GM19035 (cell line): ENCODE data around the gene MYDGF.
"Not testable (repeated sequence)": the region's sequence is repeated elsewhere in the genome, so short reads cannot be mapped to it uniquely, and the experiment has no call there.

Experiments used
- ATAC-seq: cut with Tn5 transposase; IDR thresholded peaks from one replicate; pipeline ENCODE4 v1.9.1; 2021; ENCODE audit not compliant: unreplicated experiment

Gene MYDGF

DNA sequence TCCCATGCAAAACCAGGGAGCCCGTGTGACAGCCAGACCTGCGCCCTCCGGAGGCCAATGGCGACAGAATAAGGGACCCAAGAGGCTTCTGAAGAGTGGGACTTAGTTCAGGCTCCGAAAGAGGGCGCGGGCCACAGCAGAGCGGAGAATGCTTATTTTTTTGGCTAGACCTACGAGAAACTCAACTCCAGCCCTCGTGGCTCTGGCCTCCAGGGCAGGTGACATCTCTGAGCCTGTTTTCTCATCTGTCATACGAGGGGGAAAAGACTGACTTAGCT, 30.5 kb upstream of the MYDGF start:
- no peak for ATAC-seq

DNA sequence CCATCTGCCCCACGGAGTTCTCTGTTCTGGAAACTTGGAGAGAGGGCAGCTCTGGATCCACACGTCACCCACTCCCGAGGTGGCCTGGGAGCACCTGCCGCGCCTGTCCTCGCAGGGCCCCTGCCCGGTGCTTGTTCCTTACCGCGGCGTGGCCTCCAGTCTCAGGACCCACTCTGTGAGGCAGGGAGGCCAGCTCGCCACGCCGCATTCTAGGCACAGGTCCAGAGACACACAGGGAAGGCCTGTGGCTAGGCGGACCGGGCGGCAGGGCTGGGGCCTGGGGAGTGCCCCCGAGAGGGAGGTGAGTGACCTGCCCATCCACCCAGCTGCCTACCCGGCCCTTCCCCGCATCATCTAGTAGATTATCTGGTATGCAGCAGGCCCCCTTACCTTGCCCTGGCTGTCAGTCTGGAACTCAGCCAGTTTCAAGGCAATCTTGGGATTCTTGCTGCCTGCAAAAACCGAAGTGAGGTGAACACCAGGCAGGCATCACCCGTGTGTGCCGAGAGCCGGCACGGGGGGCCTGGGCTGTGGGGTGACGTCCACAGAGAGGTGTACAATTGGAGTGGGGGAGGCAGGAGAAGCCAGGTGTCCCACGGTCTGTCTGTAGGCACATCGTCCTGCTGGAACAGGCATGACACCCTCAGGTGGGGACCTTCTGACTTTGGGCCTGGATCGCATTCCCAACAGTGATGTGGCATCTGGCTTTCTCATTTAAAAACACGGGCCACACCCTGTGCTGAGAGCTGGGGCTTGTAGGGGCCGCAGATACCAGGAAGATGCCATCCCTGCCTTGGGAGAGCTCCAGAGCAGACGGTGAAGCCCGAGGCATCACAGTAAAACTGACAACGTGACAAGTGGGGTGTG, 29.9 kb upstream of the MYDGF start:
- ATAC-seq: no peak

DNA sequence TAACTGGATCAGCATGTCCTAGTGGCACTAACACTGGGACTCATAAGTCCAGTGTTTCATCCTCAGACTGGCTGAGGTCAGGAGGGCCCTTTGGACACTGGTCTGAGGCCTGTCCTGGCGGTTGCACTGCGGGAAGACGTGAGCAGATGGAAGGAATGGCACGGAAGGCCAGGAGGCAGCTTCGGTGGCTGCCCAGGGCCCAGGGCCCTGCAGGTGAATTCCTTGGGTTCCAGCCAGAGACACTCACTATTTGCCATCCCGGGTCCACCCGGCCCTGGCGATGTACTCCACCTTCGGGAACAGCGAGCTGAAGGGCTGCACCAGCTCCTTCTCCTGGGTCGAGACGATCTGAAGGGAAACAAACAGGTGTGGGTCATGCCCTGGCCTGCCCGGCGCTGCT, 27.2 kb upstream of the MYDGF start:
- ATAC-seq: no peak

DNA sequence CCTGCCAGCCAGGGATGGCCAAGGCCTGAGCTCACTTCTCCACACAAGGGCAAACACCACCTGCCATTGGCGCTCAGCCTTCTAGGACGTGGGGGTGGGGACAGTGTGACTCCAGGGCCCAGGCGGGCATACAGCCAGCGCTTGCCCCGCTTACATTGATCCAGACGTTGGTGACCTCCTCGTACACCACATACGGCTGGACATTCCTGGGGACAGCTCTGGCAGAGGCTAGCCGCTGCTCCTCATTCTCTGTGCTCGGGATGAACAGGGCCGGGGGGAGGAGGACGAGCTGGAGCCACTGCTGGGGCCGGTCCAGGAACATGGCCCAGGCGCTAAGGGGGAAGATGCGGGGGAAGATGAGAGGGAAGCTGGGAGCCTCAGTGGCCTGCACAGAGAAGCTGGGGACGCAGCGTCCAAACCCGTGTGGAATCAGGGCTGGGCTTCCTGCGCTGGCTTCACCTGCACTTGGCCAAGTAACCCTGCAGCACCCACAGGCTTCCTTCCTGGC, 25.1 kb upstream of the MYDGF start:
- ATAC-seq: no peak

DNA sequence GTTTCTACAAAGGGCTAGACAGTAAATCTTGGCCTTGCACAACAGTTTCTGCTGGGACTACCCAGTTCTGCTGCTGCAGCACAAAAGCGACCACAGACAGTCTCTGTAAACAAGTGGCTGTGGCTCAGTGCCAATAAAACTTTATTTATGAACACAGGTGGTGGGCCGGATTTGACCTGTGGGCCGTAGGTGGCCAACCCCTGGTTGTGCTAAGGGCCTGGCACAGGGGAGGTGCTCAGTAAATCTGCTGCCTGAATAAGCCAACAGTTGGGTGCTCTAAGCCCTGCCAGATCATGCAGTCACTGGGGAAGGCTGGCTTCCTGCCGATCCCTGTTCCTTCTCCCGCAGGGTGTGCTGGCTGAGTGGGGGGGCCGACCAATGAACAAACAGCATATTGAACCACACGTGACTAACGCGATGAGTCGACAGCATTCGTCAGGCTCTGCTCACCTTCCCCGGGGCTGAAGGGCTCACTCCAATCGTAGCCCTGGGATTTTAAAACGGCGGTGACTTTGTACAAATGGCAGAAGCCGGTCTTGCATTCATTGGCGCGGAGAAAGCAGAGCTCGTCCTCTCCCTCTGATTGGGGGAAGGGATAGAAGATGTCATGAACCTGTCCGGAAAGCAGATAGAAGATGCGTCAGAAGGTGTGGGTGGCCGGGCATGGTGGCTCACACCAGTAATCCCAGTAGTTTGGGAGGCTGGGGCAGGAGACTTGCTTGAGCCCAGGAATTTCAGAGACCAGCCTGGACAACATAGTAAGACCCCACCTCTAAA, 24.3 kb upstream of the MYDGF start:
- ATAC-seq: no peak

DNA sequence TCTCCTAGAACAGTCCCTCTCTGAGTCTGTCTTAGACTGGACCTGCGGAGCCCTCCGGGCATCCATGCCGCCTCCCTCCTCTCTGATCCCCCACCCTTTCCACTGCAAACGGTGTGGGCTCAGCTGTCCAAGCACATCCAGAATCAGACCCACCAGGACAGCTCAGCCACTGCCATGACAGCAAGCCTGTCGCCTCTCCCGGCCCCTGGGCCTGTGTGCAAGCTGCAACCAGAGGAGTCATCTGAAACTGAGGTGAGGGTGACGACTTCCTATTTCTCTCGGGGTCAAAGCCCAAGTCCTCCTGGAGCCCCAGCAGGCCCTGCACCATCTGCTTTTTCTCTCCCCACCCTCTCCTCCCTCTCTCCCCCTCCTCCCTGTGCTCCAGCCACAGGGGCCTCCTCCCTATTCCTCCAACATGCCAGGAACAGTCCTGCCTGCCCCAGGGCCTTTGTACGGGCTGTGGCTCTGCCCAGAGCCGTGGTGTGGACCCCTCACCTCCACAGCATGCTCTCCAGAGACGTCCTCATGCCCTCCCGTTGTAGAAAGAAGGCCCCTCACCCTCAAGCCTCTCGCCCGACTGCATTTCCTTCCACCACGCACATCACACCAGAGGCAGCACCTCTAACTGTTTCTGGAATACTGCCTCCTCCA, 23.5 kb upstream of the MYDGF start:
- ATAC-seq: no peak

DNA sequence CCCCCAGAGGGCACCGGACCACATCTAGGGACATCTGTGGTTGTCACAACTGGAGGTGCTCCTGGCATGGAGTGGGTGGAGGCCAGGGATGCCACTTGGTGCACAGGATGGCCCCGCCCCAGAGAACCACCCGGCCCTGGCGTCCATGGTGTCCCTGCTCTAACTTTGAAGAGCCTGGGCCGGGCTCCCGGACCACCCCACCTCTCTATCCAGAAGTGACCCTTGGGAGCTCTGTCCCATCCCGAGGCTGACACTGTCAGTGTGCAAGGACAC, 22.9 kb upstream of the MYDGF start:
- no peak for ATAC-seq

DNA sequence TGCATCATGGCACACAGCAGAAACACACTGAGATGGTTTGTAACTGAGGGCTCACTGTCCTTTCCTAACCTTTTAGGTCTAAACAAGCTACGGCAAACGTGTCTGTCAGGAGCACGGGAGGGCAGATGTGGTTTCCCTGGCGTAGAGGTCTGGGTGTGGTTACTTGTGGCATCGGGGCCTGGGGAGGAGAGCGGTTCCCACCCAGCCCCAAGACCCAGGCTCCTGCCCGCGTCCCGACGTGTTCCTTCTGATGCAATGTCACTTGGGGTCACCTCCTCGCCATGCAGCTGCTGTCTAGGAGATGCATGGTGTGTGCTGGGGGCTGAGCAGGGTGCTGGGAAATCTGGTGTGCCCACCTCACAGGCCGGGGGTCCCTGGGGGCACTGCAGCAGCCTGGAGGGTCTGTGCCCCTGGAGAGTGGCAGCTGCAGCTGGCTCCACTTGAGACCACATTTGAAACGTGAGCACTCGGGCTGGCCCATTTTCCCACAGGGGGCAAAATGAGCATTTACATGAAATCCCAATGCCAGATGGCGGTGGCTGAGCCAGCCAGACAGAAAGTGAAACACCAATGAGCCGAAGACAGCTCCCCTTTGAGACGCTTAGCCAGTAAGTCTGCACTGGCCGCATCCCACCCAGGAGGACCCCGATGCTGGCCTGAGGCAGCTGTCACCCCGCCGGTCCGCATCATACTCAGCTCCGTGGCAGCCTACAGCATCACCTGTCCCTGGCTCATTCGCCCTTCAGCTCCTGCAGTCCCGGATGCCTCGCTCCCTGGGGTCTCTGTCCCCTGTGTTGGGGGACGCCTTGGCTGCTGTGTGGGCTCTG, 22.3 kb upstream of the MYDGF start:
- no peak for ATAC-seq

DNA sequence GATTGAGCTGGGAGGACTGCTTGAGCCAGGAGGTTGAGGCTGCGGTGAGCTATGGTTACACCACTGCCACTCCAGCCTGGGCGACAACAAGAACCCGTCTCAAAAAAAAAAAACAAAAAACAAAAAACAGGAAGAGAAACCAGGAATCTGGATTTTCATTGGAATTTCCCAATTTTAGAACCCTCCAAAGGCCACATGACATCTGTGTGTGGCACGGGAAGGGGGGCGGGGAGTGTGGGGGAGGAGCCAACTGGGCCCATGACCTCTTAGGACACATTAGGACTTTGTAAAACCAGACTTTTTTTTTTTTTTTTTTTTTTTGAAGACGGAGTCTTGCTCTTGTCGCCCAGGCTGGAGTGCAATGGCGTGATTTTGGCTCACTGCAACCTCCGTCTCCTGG, 21.2 kb upstream of the MYDGF start:
- no peak for ATAC-seq

DNA sequence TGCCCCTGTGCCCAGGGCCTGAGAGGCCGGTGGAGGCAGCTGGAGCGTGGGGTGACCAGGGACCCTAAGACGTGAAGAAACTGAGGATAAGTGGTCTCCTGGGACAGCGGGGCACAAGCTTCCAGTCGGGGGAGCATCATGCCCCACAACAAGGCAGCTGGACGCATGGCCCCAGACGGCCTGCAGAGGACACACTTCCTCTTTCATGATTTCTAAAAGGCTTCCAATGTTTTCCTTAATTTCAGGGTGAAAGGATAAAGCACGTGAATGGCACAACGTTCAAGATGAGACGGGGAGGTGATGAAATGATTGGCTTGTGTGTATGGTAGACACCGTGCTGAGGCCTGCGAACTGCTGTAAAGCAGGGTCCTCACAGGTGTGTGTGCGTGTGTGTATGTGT, 20.2 kb upstream of the MYDGF start:
- no peak for ATAC-seq

DNA sequence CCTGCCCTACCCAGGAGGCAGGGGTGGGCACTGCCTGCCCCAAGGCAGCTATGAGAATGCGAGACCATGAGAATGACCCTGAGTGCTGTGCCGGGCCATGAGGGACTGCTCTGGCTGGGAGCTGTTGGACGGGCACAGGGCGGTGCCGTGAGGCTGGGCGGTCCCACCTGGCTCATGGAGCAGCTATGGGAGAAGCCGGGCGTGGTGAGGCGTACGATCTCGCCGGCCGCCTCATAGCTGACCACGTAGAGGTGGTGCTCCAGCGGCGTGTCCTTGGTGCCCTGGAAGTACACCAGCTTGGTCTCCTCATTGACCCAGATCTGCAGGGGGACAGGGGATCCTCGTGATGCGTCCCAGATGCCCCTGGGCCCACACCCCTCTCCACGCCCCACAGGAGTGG, 19.3 kb upstream of the MYDGF start:
- ATAC-seq: no peak

DNA sequence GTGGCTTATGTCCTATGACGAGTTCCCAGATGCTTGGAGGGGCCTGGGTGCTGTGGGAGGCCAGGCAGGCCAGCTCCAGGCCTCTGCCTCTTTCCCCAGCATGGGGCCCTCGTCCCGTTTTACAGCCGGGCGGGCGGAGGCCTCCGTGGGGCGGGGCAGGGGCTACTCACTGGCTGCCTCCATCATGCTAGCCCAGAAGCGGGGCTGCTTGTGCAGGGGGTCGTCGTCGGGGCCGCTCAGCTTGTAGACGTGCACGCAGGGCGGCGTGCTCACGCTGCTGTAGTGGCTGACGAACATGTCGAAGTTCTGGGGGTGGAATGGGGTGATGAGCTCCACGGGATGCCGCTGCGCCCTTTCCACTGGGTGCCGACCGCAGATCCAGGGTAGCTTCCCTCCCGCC, 18.4 kb upstream of the MYDGF start:
- ATAC-seq: no peak

DNA sequence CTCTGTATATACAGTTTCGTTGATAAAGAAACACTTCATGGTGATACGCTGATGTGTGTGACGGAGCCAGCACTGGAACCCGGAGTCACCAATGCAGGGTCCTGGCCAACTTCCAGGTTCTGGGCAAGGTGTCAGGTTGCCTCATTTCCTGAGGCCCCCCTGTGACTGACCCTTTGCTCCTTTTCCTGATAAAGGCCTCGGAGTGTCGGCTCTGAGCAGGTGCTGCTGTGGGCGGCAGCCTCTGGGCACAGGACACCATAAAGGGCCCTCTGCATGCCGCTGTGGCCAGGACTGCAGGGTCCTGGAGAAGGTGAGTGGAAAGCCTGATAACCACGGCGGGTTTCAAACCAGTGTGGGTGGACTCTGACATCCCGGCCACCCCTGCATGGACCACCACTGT, 17.3 kb upstream of the MYDGF start:
- ATAC-seq: no peak

DNA sequence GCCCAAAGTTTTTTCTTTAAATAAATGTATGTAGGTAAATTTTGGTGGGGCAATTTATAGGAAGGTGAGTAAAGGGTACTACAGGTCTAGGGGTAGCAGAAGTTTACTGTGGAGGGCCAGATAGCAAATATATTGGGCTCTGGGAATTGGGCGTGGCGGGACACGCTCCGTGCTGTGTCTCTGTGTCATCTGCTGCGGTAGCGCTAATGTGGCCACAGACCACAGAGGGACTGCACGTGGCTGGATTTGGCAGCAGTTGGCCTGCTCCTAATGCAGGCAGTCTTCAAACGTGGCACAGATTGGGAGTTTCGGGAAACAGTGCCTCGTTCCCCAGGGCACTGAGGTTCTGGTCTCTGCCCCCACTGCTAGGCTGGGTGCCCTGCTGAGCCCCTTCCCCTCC, 16.6 kb upstream of the MYDGF start:
- no peak for ATAC-seq

DNA sequence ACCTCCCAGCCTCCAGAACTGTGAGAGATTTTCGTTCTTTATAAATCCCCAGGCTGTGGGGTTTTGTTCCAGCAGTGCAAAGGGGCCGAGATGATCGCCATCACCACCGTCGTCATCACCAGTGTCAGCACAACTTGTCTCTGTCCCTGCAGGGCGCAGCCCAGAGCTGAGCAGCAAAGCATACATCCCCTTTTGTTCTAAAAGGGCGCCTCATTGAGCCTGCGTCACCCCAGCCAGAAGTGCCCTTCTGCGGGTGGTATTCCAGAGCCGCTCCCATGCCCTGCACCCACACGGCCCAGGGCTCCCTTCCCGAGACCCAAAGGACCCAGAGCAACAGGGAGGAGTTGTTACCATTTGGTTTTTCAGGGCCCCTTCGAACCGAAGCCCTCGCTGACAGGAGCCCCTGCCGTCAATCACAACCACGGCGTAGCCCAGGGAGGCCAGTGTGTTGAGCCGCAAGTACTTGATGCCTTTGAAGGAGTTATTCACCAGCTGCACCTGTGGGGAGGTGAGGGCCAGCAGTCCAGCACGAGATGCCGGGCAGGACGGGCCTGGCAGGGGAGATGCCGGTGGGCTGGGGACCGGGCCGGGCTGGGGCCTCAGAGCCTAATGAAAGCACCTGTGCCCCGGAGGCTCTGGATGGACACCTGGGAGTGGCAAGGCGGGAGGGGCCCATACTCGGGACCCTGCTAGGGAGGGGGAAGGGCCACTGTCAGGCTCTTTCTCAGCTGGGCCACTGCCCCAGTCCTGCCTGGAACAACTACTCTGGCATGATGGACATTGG, 14.4 kb upstream of the MYDGF start:
- ATAC-seq: no peak

DNA sequence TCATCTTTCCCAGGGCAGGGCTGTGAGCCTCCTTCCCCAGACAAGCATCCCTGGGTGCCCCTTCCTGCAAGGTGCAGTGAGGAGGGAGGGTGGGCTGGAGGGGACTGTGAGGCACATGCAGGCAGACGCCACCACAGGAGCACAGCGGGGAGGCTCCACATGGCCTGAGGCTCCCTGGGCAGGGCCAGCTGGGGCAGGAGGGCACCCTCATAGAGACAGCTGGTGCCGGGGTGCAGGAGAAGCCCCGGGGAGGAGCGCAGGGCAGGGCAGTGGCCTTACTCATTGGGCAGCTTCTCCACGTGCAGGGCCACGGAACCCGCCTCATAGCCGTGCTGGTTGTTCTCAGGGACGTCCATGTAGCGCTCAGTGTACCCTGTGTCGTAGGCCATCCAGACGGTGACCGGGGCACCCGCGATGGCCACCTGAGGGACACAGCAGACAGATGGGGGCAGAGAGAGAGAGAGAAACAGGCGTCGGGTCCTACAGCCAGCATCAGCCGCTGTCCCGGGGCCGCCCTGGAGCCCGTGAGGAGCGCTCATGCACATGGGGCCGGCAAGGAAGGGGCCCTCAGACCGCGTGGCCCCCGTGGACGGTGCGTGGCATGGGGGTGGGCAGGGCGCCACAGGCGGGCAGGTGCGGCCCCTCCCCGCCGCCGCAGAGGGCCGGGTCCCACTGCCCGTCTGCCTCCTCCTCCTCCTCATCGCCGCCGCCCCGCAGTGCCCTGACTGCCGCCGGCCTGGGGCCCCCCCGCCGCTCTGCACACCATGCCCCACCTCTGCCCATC, 12.5 kb upstream of the MYDGF start:
- ATAC-seq: no peak

DNA sequence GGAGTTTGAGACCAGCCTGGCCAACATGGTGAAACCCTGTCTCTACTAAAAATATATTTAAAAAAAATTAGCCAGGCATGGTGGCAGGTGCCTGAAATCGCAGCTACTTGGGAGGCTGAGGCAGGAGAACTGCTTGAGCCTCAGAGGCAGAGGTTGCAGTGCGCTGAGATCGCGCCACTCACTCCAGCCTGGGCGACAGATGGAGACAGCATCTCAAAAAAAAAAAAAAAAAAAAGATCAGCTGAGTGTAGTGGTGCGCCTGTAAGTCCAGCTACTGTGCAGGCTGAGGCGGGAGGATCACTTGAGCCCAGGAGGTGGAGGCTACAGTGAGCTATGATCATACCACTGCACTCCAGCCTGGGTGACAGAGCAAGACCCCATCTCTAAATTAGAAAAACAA, 9.9 kb upstream of the MYDGF start:
- not testable (repeated sequence) for ATAC-seq

DNA sequence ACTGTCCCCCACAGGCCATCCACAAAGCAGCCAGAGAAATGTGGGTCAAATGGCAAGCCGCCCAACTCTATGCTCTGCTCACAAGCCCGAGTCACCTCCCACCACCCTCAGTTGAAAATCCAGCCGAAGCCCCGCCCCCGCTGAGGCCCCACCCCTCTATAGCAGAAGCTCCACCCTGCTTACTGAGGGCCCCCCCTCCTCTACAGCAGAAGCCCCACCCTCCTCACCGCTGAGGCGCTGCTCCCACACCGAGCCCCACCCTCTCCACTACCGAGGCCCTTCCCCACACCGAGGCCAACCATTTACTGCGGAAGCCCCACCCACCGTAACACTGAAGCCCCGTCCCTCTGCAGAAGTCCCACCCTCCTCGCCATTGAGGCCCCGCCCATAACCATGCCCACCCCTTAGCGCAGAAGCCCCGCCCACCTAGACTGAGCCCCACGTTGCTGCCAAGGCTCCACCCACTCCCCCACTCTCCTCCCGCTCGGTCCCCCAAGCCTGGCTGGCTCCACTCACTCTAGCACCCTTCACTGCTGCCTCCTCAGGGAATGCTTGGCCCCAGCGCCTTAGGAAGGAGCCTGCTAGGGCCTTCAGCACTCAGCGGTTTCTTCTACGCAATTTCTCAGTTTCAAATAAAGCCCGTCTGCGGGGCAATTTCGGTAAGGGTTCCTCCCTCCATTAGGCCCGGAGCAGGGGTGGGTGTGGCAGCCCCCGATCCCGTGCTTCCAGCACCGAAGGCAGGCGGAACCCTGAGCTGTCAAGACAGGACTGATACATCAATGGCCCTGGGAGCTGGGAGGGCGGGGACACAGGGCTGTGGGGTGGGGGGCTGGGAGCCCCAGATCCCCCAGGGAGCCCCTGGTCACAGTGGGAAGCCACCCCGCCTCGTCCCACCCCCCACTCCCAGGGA, 9.0 kb upstream of the MYDGF start:
- no peak for ATAC-seq
